GM21367 (cell line): ENCODE measurements around the gene TSPAN10.

Source experiments
- ATAC-seq: cut with Tn5 transposase; IDR thresholded peaks from one replicate; pipeline ENCODE4 v1.9.1; 2021; ENCODE audit not compliant: unreplicated experiment

The TSPAN10 gene

DNA sequence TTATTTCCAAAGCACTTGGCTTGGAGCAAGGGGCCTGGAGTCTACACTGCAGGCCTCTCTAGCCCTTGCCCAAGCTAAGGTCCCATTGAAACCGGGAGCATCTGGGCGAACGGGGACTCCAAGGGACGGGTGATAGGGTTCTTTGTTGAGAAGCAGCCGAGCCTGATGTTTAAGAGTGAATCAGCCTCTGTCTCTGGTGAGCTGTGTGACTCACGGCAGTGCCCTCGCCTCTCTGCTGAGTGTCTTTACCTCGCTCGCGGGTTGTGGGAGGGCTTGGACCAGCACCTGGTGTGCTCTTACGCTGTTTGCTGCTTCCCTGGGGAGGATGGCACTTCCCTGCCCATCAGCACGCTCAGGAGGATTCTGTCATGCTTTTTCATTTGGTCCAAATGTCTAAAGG is 48.1 kb downstream of the TSPAN10 start:
- ATAC-seq, result no peak

DNA sequence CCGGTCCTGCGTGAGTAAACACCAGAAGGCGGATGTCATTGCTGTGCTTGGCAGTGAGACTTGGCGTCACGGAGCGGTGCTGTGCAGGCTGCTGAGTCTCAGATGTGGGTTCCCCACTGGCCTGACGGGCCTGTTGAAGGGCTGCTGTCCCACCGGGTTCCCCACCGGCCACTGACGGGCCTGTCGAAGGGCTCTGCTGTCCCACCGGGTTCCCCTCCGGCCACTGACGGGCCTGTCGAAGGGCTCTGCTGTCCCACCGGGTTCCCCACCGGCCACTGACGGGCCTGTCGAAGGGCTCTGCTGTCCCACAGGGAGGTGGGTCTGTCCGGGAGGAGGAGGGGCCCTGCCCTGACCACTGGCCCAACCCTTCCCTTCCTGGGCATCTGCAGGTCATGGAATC is 49.6 kb downstream of the TSPAN10 start:
- no peak for ATAC-seq

DNA sequence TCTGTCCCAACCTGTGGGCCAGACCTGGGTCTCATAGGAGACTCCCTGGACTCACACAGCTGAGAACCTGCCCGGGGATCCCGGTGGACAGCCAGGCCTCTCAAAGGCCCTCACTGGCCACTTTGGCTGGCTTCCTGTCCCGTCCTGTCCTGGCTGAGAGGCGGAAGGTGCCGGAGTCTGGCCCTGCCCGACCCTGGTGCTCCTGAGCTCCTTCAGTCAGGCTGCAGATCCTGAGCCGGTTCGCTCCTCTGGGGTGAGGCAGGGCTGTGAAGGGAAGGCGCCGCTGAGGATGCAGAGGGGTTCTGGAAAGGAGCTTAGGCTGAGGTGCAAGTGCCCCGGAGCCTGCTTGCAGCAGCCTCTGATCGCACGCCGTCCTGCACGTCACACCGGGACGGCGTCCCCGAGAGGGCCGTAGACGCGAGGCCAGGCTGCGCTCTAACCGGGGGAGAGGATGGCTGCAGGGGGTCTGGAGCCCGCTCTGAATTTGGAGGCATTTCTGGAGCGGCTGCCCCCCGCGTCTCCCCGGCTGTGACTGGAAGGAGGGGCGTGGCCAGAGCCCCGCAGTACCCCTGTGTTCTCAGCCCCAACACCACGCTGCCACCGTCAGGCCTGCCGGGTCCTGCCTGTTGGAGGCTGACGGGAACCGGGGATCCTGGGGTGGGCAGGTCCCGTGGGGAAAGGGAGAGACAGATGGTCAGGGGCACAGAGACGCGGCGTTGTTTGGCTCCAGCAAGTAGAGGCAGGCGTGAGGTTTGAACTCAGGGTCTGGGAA is 51.0 kb downstream of the TSPAN10 start:
- no peak for ATAC-seq

DNA sequence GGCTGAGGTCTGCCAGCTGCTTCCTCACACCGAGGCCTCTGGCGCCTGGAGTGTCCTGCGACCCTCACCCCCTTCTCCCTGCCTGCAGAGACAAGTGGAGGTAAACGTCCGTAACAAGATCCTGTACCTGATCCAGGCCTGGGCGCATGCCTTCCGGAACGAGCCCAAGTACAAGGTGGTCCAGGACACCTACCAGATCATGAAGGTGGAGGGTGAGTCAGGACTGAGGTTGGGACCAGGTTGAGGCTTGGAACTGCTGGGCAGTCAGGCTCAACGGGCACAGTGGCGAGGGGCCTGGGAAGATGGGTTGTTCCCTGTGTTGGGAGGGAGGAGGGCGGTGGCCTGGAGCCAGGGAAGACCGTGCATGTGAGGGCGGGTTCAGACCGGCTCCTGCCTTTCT is 51.6 kb downstream of the TSPAN10 start:
- no peak for ATAC-seq

DNA sequence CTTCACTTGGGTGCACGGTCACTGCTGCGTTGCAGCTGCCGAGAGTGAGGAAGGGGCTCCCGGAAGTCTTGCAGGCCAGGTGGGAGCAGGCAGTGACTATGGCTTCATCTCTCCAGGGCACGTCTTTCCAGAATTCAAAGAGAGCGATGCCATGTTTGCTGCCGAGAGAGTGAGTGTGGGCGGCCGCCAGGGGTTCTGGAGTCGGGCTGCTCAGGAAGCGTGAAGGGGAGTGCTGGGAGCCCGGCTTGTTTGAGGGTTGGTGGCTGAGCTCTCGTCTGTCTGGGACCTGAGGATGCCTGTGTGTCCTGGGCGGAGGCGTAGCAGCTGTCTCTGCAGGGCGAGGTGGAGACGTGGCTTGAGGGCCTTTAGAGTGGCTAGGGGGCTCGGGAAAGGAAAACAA is 53.1 kb downstream of the TSPAN10 start:
- no peak for ATAC-seq

DNA sequence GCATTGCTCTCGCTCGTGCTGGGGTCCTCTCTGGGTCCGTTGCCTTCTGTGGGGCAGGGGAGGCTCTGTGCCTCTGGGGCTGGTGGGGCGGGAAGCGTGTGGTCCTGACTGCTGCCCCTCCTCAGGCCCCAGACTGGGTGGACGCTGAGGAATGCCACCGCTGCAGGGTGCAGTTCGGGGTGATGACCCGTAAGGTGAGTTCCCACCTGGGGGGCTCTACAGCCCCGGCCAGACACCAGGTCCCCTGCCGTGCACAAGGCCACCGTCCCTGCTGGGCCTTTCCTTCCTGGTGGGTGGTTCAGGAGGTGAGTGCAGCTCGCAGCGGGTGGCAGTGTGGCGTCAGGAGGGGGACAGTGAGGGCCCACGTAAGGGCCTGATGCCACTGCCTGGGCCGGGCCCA is 53.6 kb downstream of the TSPAN10 start:
- ATAC-seq, result no peak

DNA sequence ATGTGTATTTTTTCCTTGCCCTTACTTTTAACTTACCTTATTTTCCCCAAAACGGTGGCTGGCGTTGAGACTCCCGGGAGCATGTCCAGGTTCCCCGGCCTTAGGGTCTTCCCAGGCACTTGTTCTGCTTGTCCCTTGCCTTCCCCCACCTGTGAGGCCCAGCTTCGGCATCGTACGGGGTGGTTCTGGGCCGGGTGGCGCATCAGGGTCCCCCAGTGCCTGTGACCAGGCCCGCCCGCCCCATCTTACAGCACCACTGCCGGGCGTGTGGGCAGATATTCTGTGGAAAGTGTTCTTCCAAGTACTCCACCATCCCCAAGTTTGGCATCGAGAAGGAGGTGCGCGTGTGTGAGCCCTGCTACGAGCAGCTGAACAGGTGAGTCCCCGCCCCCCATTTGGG is 54.2 kb downstream of the TSPAN10 start:
- ATAC-seq, result no peak

DNA sequence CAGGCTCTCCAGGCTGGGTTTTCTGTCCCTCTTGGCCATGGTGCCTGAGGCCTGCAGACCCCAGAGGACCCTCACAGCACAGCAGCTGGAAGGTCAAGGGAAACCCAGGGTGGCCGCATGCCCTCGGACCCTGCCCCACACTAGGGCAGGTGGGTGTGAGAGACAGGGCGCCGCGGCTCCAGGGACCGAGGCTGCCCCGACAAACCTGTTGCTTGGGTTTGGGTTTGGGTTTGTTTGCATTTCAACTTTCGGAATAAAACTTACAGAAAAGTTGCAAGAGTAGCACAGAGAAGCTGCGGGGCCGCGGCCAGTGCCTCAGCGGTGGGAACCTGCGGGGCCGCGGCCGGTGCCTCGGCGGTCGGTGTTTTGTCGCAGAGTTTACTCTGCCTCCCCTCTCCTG is 54.6 kb downstream of the TSPAN10 start:
- no peak for ATAC-seq

DNA sequence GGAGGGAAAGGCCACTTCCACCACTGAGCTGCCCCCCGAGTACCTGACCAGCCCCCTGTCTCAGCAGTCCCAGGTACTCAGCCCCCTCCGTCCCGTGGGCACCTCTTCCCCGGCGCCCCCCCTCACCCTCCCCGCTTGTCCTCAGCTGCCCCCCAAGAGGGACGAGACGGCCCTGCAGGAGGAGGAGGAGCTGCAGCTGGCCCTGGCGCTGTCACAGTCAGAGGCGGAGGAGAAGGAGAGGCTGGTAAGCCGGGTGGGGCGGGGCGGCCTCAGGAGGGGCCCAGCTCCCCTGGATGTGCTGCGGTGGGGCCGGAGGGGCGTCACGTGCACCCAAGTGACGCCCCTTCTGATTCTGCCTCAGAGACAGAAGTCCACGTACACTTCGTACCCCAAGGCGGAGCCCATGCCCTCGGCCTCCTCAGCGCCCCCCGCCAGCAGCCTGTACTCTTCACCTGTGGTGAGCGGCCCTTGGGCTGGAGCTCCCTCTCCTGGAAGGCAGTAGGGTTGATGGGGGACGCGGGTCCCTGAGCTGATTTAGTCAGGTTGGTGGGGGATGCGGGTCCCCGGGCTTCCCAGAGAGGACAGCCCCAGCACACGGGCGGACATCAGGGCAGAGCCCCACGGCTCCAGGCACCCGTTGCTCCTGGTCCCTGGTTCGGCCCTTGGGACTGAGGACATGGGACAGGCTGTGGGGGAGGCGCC is 56.7 kb downstream of the TSPAN10 start:
- no peak for ATAC-seq

DNA sequence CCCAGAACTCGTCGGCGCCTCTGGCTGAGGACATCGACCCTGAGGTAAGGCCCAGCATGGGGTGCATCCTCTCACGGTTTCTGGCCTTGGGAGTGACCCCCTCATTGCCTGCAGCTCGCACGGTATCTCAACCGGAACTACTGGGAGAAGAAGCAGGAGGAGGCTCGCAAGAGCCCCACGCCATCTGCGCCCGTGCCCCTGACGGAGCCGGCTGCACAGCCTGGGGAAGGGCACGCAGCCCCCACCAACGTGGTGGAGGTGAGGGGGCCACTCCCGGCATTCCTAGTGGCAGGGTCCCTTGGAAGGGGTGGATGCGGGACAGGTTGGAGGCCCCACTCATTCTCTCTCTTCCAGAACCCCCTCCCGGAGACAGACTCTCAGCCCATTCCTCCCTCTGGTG is 57.8 kb downstream of the TSPAN10 start:
- no peak for ATAC-seq

DNA sequence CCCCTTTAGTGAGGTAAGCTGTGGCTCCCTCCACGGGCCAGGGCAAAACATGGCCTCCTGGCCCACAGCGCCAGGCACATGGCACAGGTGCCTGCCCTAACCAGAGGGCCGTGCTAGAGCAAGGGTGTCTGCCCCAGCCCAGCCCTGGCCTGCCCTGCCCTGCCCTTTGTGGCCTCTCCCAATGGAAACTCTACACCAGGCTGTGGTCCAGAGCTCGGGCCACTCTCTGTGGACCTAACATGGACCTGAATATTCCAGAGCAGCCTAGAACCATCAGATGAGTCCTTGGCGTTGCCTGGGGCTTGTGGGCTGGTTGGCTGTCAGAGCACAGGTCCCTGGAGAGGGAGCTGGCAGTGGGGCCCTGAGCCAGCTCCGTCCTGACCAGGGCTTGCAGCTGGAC is 58.2 kb downstream of the TSPAN10 start:
- ATAC-seq, result no peak

DNA sequence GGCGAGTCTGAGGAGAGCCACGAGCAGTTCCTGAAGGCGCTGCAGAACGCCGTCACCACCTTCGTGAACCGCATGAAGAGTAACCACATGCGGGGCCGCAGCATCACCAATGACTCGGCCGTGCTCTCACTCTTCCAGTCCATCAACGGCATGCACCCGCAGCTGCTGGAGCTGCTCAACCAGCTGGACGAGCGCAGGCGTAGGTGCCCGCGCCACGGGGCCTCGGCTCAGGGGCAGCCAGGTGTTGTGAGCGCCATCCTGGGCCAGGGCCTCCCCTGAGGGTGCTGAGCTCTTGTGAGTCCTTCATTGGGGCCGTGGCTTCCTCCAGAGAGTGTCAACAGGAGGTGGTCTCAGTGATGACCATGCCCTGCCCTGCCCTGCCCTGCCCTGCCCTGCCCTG is 58.8 kb downstream of the TSPAN10 start:
- no peak for ATAC-seq

DNA sequence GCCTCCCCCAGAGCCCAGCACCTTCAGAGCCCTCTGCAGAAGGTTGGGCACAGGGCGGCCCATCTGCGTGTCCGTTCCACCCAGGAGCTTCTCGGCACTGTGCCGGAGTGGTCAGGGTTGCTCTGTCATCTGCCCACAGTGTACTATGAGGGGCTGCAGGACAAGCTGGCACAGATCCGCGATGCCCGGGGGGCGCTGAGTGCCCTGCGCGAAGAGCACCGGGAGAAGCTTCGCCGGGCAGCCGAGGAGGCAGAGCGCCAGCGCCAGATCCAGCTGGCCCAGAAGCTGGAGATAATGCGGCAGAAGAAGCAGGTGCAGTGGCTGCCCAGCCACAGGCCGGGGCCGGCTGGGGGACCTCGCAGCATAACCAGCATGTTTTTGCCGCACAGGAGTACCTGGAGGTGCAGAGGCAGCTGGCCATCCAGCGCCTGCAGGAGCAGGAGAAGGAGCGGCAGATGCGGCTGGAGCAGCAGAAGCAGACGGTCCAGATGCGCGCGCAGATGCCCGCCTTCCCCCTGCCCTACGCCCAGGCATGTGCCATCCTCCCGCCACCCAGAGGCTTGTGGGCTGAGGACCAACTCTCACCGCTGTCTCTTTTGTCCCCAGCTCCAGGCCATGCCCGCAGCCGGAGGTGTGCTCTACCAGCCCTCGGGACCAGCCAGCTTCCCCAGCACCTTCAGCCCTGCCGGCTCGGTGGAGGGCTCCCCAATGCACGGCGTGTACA is 59.4 kb downstream of the TSPAN10 start:
- no peak for ATAC-seq

DNA sequence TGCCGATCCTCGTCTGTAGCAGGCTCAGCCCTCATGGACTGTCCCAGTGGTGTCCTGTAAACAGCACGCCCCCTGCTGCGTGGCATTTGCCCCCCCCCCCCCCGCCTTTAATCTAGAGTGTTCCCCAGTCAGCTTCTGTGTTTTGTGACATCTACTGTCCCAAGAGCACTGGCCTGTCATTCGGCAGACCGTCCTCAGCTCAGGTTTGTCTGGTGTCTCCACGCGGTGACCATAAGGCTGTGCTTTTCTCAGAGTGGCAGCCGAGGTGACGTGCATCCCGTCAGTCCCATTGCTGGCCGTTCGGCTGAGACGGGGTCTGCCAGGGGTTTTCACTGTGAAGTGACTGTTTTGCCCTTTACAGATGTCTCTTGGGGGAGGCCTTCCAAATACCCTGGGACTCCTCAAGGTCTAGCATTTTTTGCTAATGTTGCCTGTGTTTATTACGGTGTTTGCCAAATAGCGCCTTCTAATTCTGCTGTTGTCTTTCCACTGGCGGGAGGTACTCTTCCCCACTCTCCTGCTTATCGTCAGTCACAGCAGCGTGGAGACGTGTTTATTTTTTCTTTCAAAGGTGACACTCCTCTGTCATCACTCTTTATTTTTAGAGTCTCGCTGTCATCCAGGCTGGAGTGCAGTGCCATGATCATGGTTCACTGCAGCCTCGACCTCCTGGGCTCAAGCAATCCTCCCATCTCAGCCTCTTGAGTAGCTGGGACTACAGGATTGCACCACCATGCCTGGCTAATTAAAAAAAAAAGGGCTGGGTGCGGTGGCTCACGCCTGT is 60.5 kb downstream of the TSPAN10 start:
- no peak for ATAC-seq
